ENCODE results near the gene TUBG1.
"Not testable (repeated sequence)": the region's sequence is repeated elsewhere in the genome, so short reads cannot be mapped to it uniquely, and the experiment has no call there.

The TUBG1 gene

DNA sequence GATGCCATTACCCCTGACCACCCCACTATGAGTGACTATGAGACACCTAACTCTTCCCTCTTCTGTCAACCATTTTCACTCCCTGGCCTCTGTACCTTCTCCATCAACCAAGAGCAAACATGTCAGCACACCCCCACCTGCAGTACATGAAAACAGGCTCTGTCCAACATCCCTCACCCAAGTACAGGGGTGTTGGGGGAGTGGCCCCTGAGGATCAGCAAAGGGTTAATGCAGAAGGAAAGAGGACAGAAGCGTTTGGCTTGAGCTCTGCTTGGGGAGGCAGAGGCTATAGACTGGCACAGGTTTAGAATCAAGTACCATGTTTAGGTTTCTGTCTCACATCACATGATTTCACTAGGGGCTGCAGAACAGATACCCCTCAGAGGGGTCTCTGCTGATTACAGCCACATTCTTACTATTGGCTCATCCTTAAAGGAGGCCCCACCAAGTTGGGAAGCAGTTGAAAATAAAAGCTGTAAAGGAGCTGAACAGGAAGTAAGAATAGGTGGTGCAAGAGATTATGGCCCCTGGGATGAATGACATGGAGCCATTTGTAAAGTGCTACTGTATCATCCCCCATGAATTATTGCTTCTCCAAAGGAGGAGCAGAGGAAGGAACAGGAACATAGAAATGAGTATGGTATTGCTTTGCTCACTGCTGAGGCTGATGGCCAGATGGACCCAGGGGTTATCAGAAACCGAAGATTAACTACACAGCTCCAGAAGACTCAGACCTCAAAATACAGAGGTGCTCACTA, 29.5 kb upstream of the TUBG1 start:
- DNase-seq = no peak

GRCh38 chr17:42581744-42582270, 27.7 kb upstream of the TUBG1 start:
- no peak for DNase-seq

GRCh38 chr17:42584880-42585279, 24.6 kb upstream of the TUBG1 start:
- no peak for DNase-seq

DNA sequence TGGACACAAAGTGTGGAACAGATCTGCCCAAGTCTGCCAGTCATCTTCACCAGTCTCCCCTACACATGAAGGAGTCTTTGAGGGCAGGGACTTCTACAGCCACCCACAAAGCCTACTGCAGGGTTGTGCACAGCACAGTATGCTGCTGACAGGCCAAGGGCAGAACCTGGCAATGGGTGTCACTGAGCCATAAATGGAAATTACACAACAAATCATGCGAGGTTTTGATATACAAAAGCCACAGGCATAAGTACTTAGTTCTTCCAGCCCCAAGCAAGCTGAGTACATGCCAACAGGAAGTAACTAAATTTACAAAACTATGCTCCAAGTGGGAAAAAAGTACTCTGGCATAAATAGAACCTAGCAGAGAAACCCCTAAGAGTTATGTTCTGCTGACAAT, 24.1 kb upstream of the TUBG1 start:
- no peak for DNase-seq

DNA sequence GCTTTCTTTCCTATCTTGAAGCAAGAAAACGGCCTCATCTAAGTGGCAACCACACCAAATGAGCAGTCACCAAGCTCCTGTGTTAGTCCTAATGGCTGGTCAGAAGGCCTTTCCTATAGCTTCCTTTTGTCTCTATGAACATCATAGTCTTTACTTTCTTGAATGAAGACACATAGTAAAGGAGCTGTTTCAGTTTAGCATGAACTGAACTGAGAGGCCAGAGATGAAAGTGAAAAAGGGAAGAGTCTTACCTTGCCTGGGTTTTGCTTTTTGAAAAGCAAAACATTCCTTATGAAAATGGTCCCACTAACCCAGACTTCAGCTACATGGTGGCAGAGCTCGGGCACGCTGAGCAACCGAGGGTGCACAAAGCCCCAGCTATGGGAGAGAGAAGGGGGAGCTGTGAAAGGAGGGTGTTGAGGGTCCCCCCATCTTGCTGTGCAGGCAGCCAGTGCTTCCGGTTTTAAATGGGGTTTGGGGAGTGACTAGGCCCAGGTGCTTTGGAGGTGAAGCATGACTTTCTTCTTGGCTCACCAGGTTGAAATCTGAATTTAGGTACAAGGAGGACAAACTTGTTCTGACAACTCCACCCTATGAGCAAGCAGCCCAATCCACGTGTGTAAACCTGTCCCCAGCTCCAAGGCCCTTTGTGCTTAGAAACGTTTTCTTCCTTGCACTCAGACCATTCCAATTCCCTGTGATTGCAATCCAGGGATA, 22.8 kb upstream of the TUBG1 start:
- no peak for DNase-seq

GRCh38 chr17:42590886-42591285, 18.6 kb upstream of the TUBG1 start:
- no peak for DNase-seq

GRCh38 chr17:42591411-42591810, 18.1 kb upstream of the TUBG1 start:
- DNase-seq = no peak

DNA sequence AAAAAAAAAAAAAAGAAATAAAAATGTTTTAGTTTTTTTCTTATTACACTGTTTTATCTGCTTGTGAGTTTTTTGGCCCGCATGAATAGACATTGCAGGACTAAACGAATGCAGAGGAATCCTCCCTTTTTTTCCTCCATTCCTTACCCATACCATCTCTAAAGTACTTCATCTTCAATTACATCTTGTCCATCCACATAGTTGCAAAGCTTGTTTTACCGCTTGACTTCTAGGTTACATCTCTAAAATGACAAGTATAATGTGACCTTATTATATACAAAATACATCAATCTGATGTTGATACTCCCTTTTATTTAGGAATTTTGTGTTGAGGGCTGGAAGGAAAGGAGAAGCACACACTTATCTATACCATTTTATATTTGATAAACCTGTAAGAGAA, 13.1 kb upstream of the TUBG1 start:
- DNase-seq = no peak

DNA sequence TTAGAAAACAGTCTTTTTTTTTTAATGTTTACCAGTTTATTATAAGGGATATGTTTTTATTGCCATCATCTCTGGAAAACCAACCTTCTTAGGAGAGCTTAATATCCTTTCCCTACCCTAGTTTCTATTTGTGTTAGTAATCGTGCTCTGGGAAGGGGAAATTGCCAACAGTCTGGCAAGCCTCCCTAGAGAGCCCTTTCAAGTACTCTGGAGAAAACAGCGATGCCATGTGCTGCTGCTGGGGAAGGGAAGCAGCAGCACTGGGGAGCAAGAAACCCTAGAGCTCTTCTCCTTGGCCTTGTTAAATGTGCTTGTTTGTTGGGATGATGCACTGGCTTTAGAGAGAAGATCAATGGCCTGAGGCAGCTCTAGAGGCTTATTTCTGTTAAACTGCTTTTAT, 10.6 kb upstream of the TUBG1 start:
- DNase-seq = no peak

GRCh38 chr17:42603318-42603717, 6.2 kb upstream of the TUBG1 start:
- DNase-seq = no peak

GRCh38 chr17:42607769-42608168, 1.7 kb upstream of the TUBG1 start:
- DNase-seq = no peak

DNA sequence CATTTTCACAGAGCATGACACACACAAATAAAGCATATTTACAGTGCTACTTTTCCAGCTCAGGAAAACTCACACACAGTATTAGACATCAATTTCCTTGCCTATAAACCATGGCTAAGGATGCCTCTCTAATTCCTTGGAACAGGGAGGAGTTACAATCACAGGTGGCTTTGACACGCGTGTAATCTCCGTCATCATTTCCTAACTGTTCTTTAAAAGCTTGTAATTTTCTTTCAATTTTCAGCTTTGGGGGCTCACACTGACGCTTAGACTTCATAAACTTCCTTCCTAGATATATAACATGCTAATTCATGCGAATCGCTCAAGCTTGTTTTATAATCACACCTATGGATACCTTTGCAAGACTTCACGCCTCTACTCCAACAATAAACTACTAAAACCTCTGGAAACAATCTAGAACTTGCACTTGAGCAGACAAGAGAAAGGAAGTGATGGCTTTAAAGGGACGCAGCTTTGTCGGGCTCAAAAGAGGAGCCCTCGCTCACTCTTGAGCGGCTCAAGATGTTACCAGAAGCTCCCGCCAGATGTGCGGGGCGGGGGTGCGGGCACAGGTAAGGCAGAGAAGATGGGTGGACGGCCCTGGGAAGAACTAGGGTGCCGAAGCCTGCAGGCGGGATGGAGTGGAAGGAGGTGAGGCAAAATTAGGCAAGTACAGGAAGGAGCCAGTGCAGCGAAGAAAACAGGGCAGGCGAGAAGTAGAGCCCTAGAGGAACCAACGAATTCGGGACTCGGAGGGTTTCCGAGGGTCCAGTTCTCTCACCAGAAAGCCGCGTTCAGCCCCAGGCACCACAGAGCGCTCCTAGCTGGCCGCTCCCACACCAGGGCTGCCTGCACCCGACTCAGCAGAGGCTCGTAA, 940 bp upstream of the TUBG1 start:
- DNase-seq = peak; percentile 10

GRCh38 chr17:42609814-42610801, 625 bp downstream of the TUBG1 start:
- DNase-seq = peak; percentile 6

GRCh38 chr17:42612013-42612412, 2.5 kb downstream of the TUBG1 start:
- no peak for DNase-seq

DNA sequence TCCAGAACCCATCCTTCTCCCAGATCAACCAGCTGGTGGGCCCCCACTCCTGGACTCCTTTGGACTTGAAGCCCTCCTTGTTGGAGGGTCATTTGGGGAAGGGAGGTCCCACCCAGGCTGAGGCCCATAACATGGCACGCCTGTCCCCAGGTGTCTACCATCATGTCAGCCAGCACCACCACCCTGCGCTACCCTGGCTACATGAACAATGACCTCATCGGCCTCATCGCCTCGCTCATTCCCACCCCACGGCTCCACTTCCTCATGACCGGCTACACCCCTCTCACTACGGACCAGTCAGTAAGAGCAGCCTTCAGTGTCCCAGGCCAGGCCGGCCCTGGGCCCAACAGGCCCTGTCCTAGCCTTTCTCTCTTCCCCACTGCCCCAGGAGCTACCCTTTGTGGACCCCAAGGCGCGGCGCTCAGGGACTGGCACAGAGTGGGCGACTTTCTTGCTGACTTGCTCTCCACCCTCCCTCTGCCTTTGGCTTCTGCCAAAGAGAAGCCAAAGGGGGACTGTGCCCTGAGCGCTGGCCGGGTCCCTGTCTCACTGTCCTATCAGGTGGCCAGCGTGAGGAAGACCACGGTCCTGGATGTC, 4.3 kb downstream of the TUBG1 start:
- no peak for DNase-seq

DNA sequence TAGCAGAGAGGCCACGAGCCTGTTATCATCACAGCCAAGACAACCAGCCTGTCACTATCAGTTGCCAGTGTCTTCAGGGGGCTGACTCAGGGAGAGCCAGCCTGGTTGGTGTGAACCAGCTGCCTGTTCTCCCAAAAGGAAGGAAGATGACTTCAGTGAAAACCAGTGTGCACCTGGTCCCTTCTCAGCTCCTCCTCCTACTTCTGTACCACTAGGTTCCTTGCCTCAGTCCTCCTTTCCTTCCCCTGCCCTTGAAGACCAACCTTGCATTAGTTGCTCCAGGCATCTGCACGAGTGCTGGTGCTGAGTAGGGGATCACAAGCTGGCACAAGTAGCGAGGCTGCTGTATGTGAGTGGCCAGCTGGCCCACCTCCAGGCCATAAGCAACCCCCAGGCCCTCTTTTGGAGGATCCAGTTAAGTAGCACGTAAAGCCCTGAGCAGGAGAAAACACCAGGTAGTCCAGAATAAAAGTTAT, 8.5 kb downstream of the TUBG1 start:
- no peak for DNase-seq

DNA sequence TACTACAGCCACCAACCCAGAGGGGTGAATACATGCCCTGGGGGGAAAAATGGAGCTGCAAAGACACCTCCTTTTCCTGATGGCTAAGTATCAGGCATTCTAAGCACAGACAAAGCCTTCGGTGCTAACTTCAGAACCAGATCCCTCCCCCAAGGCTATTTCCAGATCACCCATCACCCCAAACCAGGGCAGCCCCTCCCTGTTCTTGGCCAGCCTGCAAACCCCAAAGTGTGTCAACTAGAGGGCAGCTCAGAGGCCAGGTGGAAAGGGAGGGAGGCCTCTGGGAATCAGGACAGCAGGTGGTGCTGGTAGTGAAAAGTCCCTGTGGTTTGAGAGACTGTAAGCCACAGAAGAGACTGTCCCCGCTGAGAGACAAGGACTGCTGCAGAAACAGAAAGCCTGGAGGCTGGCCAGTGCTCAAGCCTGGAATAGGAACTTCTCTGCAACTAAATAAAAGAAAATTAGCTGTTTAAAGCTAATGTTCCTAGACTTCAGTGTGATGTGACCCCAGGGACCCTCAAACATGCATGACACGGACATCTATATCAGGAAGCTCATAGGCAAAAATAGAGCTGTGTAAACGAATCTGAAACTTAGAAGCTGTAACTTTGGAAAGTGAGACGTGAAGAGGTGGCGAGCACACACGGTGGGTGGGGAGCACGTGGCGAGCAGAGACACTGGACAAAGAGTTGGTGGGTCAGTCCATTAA, 9.1 kb downstream of the TUBG1 start:
- DNase-seq = no peak

DNA sequence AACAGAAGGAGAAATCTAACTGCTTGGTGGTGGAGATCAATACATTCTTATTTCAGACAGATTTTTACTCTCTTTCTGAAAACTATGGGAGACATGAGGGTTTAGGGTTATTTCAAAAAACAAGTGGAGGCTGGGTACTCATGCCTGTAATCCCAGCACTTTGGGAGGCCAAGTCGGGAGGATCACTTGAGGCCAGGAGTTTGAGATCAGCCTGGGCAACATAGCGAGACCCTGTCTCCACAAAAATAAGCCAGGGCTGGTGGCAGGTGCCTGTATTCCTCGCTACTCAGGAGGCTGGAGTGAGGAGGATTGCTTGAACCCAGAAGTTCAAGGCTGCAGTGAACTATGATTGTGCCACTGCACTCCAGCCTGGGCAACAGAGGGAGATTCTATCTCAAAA, 12.5 kb downstream of the TUBG1 start:
- DNase-seq = not testable (repeated sequence)

- no peak for DNase-seq
Measured at GRCh38 chr17:42623271-42623670, 13.8 kb downstream of the TUBG1 start.

GRCh38 chr17:42623732-42624596, 14.5 kb downstream of the TUBG1 start:
- DNase-seq = no peak

Measured in CD4-positive, alpha-beta T cell treated with Interleukin-21 for 1 hour (primary cell).